WTC11 (cell line): ENCODE data around the gene FGA. TPM values are rescaled to one million over a fixed set of nuclear protein-coding genes. Genes with fewer than 3 reads are reported as not detected.

ENCODE experiments used
- ATAC-seq: fragments of 200-7000 bp; cut with Tn5 transposase; 2 replicates; pipeline ENCODE4 v1.10.0; 2021; ENCODE audit warnings: mild to moderate bottlenecking, moderate library complexity
- CTCF ChIA-PET: fragments of 300-600 bp; sonication (Branson Sonifier 250); formaldehyde crosslinking; loops from one replicate; lab custom pipeline; 2021; ENCODE audit warnings: antibody characterized with exemption; lab: Charles Lee
- POLR2A ChIA-PET: fragments of 350-600 bp; sonication (Branson Sonifier 250); formaldehyde crosslinking; loops from one replicate; lab custom pipeline; 2021; ENCODE audit warnings: antibody characterized with exemption; lab: Charles Lee
- DNase-seq: peaks from one replicate; pipeline ENCODE4 v3.0.0; 2021; ENCODE audit warnings: low spot score
- H3K27ac Mint-ChIP-seq: 2 replicates; pipeline ENCODE4 v1.8.0; 2021; ENCODE audit warnings: mixed read lengths
- H3K27me3 Mint-ChIP-seq: 2 replicates; pipeline ENCODE4 v1.8.0; 2021; ENCODE audit warnings: low read depth, mild to moderate bottlenecking, moderate library complexity, mixed read lengths
- H3K36me3 Mint-ChIP-seq: 2 replicates; pipeline ENCODE4 v1.8.0; 2021; ENCODE audit warnings: mixed read lengths
- H3K4me1 Mint-ChIP-seq: 2 replicates; pipeline ENCODE4 v1.8.0; 2022; ENCODE audit warnings: mixed read lengths
- H3K4me3 Mint-ChIP-seq: 2 replicates; pipeline ENCODE4 v1.8.0; 2021; ENCODE audit warnings: mild to moderate bottlenecking, moderate library complexity, mixed read lengths
- H3K9me3 Mint-ChIP-seq: 2 replicates; pipeline ENCODE4 v1.8.0; 2021; ENCODE audit warnings: mixed read lengths
- CBFB ChIP-seq: sonication (generic); formaldehyde crosslinking; IDR thresholded peaks from 2 replicates; pipeline ENCODE4 v1.8.1; 2022; ENCODE audit warnings: mild to moderate bottlenecking, low read depth, missing genetic modification reagents
- ESRRA ChIP-seq: sonication (generic); formaldehyde crosslinking; IDR thresholded peaks from 2 replicates; pipeline ENCODE4 v1.8.1; 2022; ENCODE audit warnings: mild to moderate bottlenecking, missing genetic modification reagents, borderline replicate concordance
- JAZF1 ChIP-seq: fragments of 250-450 bp; sonication (Bioruptor Pico); IDR thresholded peaks from 2 replicates; pipeline ENCODE4 v1.9.0; 2021; ENCODE audit warnings: moderate library complexity, mild to moderate bottlenecking, inconsistent platforms
- NFYB ChIP-seq: sonication (generic); formaldehyde crosslinking; conservative IDR thresholded peaks from 2 replicates; pipeline ENCODE4 v1.8.0; 2022; ENCODE audit warnings: low read depth, missing genetic modification reagents
- NR1H2 ChIP-seq: sonication (generic); formaldehyde crosslinking; IDR thresholded peaks from 2 replicates; pipeline ENCODE4 v1.9.0; 2021; ENCODE audit warnings: mild to moderate bottlenecking, moderate library complexity, missing genetic modification reagents
- PRDM15 ChIP-seq: sonication (generic); formaldehyde crosslinking; IDR thresholded peaks from 2 replicates; pipeline ENCODE4 v1.8.0; 2022; ENCODE audit warnings: missing genetic modification reagents
- PRRX2 ChIP-seq: fragments of 250-450 bp; sonication (Bioruptor Pico); IDR thresholded peaks from 2 replicates; pipeline ENCODE4 v1.8.0; 2021; ENCODE audit warnings: mild to moderate bottlenecking
- ZBTB21 ChIP-seq: sonication (generic); formaldehyde crosslinking; IDR thresholded peaks from 2 replicates; pipeline ENCODE4 v1.8.1; 2023; ENCODE audit warnings: mild to moderate bottlenecking, missing genetic modification reagents, borderline replicate concordance
- ZNF232 ChIP-seq: sonication (generic); formaldehyde crosslinking; IDR thresholded peaks from 2 replicates; pipeline ENCODE4 v1.8.0; 2022; ENCODE audit warnings: mild to moderate bottlenecking, missing genetic modification reagents
- ZNF423 ChIP-seq: fragments of 250-450 bp; sonication (Bioruptor Pico); IDR thresholded peaks from 2 replicates; pipeline ENCODE4 v2.1.2; 2022; ENCODE audit warnings: mild to moderate bottlenecking, moderate library complexity
- total RNA-seq: library from RNA; stranded (reverse); gene quantifications from 3 replicates; pipeline ENCODE4 v1.2.3, GENCODE V29; 2021
- TF ChIP-seq, protein P1 (sequence below): sonication (generic); formaldehyde crosslinking; IDR thresholded peaks from 2 replicates; pipeline ENCODE4 v1.8.1; 2023; ENCODE audit warnings: mild to moderate bottlenecking, missing genetic modification reagents, borderline replicate concordance
- TF ChIP-seq, protein P2 (sequence below): sonication (generic); formaldehyde crosslinking; IDR thresholded peaks from 2 replicates; pipeline ENCODE4 v1.8.1; 2022; ENCODE audit warnings: mild to moderate bottlenecking, moderate library complexity, missing genetic modification reagents
- TF ChIP-seq, protein P3 (sequence below): sonication (generic); formaldehyde crosslinking; IDR thresholded peaks from 2 replicates; pipeline ENCODE4 v1.8.1; 2022; ENCODE audit warnings: missing genetic modification reagents, borderline replicate concordance
- TF ChIP-seq, protein P4 (sequence below): sonication (generic); formaldehyde crosslinking; IDR thresholded peaks from 2 replicates; pipeline ENCODE4 v1.8.1; 2022; ENCODE audit warnings: mild to moderate bottlenecking, missing genetic modification reagents, moderate library complexity, borderline replicate concordance
- TF ChIP-seq, protein P5 (sequence below): sonication (generic); formaldehyde crosslinking; IDR thresholded peaks from 2 replicates; pipeline ENCODE4 v1.8.0; 2023; ENCODE audit warnings: missing genetic modification reagents

Gene FGA
- total RNA-seq, 1 experiment from 2014 or later: 3.2 TPM

GRCh38 chr4:154574311-154574710, 16.2 kb downstream of the FGA start (continued):
- TF ChIP-seq PRDM15 (CRISPR knock-in tag) (no peak), JAZF1 (no peak)

DNA sequence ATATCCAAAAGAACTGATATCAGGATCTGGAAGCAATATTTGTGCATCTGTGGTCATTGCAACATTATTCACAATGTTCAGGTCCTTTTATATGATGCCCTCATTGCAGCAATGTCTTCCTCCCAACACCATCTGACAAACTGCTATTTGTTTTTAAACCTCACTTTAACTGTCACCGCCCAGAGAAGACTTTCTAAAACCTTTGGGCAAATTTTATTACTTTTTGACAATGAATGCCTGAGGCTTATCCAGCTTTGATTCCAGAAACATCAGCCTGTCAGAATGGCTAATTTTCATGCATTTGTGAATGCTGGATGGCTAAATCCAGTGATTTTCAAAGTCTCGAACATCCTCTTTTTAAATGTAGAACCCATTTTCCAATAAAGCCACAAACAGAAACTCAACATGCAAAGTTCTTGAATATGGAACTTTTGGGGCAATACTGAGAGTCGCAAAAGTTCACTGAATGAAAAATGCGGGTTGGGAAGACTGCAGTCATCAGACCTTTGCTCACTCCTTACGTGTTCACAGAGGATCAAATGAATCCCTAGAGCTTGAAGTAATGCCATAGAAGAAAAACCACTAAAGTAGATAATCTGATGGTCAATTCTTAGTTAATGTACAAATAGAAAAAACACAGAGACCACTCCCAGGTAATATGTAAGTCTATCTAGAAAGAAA, 17.2 kb downstream of the FGA start:
- Mint-ChIP-seq H3K27me3 (no peaks in the 10 kb centered on the region), H3K27ac (no peak overlapping the region), H3K4me3 (no peak overlapping the region), H3K9me3 (no peaks in the 10 kb centered on the region), H3K4me1 (no peaks in the 10 kb centered on the region), H3K36me3 (no peaks in the 10 kb centered on the region)
- DNase-seq (no peak), ATAC-seq (no peak)
- TF ChIP-seq, protein P1, sequence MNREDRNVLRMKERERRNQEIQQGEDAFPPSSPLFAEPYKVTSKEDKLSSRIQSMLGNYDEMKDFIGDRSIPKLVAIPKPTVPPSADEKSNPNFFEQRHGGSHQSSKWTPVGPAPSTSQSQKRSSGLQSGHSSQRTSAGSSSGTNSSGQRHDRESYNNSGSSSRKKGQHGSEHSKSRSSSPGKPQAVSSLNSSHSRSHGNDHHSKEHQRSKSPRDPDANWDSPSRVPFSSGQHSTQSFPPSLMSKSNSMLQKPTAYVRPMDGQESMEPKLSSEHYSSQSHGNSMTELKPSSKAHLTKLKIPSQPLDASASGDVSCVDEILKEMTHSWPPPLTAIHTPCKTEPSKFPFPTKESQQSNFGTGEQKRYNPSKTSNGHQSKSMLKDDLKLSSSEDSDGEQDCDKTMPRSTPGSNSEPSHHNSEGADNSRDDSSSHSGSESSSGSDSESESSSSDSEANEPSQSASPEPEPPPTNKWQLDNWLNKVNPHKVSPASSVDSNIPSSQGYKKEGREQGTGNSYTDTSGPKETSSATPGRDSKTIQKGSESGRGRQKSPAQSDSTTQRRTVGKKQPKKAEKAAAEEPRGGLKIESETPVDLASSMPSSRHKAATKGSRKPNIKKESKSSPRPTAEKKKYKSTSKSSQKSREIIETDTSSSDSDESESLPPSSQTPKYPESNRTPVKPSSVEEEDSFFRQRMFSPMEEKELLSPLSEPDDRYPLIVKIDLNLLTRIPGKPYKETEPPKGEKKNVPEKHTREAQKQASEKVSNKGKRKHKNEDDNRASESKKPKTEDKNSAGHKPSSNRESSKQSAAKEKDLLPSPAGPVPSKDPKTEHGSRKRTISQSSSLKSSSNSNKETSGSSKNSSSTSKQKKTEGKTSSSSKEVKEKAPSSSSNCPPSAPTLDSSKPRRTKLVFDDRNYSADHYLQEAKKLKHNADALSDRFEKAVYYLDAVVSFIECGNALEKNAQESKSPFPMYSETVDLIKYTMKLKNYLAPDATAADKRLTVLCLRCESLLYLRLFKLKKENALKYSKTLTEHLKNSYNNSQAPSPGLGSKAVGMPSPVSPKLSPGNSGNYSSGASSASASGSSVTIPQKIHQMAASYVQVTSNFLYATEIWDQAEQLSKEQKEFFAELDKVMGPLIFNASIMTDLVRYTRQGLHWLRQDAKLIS: no peak
- TF ChIP-seq CBFB (CRISPR knock-in tag): no peak
- no peak for TF ChIP-seq ESRRA (CRISPR knock-in tag)
- TF ChIP-seq ZNF423 (CRISPR knock-in tag): no peak
- ChIA-PET POLR2A (no interaction called here), CTCF (no interaction called here)

- Mint-ChIP-seq H3K27me3 (no peaks in the 10 kb centered on the region), H3K4me3 (no peak overlapping the region), H3K27ac (no peak overlapping the region), H3K36me3 (no peaks in the 10 kb centered on the region), H3K4me1 (peaks cover 10% of the 10 kb centered on the region), H3K9me3 (no peaks in the 10 kb centered on the region)
- DNase-seq: no peak
- CTCF ChIA-PET: interaction anchor here (2.4 to 2.8 kb wide), 2 partner anchors 10 to 50 kb away, joined by 15 to 16 read pairs; no protein-coding TSS in a partner anchor
- POLR2A ChIA-PET: no interaction called here
- no peak for ATAC-seq
- TF ChIP-seq, protein P2, sequence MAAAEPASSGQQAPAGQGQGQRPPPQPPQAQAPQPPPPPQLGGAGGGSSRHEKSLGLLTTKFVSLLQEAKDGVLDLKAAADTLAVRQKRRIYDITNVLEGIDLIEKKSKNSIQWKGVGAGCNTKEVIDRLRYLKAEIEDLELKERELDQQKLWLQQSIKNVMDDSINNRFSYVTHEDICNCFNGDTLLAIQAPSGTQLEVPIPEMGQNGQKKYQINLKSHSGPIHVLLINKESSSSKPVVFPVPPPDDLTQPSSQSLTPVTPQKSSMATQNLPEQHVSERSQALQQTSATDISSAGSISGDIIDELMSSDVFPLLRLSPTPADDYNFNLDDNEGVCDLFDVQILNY (CRISPR knock-in tag): no peak
- TF ChIP-seq NFYB (no peak), NR1H2 (no peak), ZNF232 (no peak), CBFB (CRISPR knock-in tag) (no peak), ZBTB21 (CRISPR knock-in tag) (no peak), PRRX2 (CRISPR knock-in tag) (no peak)
- TF ChIP-seq, protein P3, sequence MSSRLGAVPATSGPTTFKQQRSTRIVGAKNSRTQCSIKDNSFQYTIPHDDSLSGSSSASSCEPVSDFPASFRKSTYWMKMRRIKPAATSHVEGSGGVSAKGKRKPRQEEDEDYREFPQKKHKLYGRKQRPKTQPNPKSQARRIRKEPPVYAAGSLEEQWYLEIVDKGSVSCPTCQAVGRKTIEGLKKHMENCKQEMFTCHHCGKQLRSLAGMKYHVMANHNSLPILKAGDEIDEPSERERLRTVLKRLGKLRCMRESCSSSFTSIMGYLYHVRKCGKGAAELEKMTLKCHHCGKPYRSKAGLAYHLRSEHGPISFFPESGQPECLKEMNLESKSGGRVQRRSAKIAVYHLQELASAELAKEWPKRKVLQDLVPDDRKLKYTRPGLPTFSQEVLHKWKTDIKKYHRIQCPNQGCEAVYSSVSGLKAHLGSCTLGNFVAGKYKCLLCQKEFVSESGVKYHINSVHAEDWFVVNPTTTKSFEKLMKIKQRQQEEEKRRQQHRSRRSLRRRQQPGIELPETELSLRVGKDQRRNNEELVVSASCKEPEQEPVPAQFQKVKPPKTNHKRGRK (CRISPR knock-in tag): no peak
- TF ChIP-seq, protein P4, sequence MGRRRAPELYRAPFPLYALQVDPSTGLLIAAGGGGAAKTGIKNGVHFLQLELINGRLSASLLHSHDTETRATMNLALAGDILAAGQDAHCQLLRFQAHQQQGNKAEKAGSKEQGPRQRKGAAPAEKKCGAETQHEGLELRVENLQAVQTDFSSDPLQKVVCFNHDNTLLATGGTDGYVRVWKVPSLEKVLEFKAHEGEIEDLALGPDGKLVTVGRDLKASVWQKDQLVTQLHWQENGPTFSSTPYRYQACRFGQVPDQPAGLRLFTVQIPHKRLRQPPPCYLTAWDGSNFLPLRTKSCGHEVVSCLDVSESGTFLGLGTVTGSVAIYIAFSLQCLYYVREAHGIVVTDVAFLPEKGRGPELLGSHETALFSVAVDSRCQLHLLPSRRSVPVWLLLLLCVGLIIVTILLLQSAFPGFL (CRISPR knock-in tag): no peak
- TF ChIP-seq, protein P5, sequence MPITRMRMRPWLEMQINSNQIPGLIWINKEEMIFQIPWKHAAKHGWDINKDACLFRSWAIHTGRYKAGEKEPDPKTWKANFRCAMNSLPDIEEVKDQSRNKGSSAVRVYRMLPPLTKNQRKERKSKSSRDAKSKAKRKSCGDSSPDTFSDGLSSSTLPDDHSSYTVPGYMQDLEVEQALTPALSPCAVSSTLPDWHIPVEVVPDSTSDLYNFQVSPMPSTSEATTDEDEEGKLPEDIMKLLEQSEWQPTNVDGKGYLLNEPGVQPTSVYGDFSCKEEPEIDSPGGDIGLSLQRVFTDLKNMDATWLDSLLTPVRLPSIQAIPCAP (CRISPR knock-in tag): no peak
- TF ChIP-seq, protein P1: no peak
Measured at GRCh38 chr4:154569584-154569983, 21.0 kb downstream of the FGA start.
